ENCODE results near the gene KIRREL3.

The KIRREL3 gene

DNA sequence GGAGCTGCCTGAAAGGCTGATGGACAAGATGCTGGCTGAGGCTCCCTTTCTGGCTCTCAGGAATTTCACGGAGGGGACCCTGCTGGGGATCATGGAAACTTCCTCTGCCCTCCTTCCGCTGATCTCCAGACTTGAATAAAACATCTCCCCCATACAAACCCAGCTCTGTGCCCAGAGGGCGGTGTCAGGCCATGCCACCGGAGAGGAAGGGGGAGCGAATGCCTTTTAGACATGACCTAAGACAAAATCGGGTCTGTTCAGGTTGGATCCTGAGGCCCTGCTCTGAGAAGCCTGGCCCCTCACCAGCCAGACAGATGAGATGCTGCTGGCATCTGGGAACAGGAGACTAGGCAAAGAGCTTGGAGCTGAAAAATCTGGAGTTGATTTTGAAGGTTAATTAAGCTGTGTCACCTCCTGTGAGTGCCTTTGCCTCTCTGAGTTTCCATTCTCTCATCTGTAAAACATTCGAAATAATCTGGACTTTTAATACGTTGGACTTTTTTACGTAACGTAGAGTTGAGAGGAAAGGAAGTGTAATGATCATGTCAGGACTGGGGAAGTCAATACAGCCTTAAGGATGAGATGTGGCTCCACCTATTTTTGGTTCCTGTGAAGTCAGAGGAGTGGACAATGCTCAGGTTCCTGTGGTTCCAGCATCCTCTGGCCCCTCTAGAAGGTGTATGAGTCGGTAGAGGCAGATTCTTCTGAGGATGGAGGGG is 481.4 kb downstream of the KIRREL3 start:
- DNase-seq (ENCODE audit: extremely low read depth, insufficient read length) = no peak
- H3K27me3 ChIP-seq (replicated peaks; ENCODE audit: control insufficient read depth, insufficient read depth, low read length) = no peaks in the 10 kb centered on the region; the same call in 1 of the 2 replicates
- H3K4me3 ChIP-seq (replicated peaks; ENCODE audit: low read depth, low read length) = no peak overlapping the region
- no peaks in the 10 kb centered on the region for H3K36me3 ChIP-seq (ENCODE audit: control insufficient read depth, insufficient read depth, low read length)
- TF ChIP-seq CTCF (IDR thresholded peaks at IDR 0.05; ENCODE audit: insufficient read depth, low read length, poor library complexity, severe bottlenecking) = no peak

GRCh38 chr11:126518071-126518971 is 482.2 kb downstream of the KIRREL3 start:
- no peak for DNase-seq (ENCODE audit: extremely low read depth, insufficient read length)
- Histone ChIP-seq H3K27me3 (replicated peaks; ENCODE audit: control insufficient read depth, insufficient read depth, low read length) (peaks cover 1% of the 10 kb centered on the region; the same call in 1 of the 2 replicates), H3K36me3 (ENCODE audit: control insufficient read depth, insufficient read depth, low read length) (no peaks in the 10 kb centered on the region), H3K4me3 (replicated peaks; ENCODE audit: low read depth, low read length) (no peak overlapping the region)
- TF ChIP-seq CTCF (IDR thresholded peaks at IDR 0.05; ENCODE audit: insufficient read depth, low read length, poor library complexity, severe bottlenecking) = no peak

- DNase-seq (ENCODE audit: extremely low read depth, insufficient read length) = no peak
- no peak overlapping the region for H3K4me3 ChIP-seq (replicated peaks; ENCODE audit: low read depth, low read length)
- no peaks in the 10 kb centered on the region for H3K36me3 ChIP-seq (ENCODE audit: control insufficient read depth, insufficient read depth, low read length)
- peaks cover 1% of the 10 kb centered on the region; the same call in 1 of the 2 replicates for H3K27me3 ChIP-seq (replicated peaks; ENCODE audit: control insufficient read depth, insufficient read depth, low read length)
- TF ChIP-seq CTCF (IDR thresholded peaks at IDR 0.05; ENCODE audit: insufficient read depth, low read length, poor library complexity, severe bottlenecking) = no peak
Measured at GRCh38 chr11:126515501-126515900, 485.1 kb downstream of the KIRREL3 start.

- no peak for DNase-seq (ENCODE audit: extremely low read depth, insufficient read length)
- TF ChIP-seq CTCF (IDR thresholded peaks at IDR 0.05; ENCODE audit: insufficient read depth, low read length, poor library complexity, severe bottlenecking) = no peak
- H3K36me3 ChIP-seq (ENCODE audit: control insufficient read depth, insufficient read depth, low read length) = no peaks in the 10 kb centered on the region
- H3K27me3 ChIP-seq (replicated peaks; ENCODE audit: control insufficient read depth, insufficient read depth, low read length) = peaks cover 1% of the 10 kb centered on the region; the same call in 1 of the 2 replicates
- no peak overlapping the region for H3K4me3 ChIP-seq (replicated peaks; ENCODE audit: low read depth, low read length)
Measured at GRCh38 chr11:126514061-126514693, 486.4 kb downstream of the KIRREL3 start.

- Histone ChIP-seq H3K4me3 (replicated peaks; ENCODE audit: low read depth, low read length) (no peak overlapping the region), H3K27me3 (replicated peaks; ENCODE audit: control insufficient read depth, insufficient read depth, low read length) (peaks cover 1% of the 10 kb centered on the region; the same call in 1 of the 2 replicates), H3K36me3 (ENCODE audit: control insufficient read depth, insufficient read depth, low read length) (no peaks in the 10 kb centered on the region)
- no peak for DNase-seq (ENCODE audit: extremely low read depth, insufficient read length)
- no peak for TF ChIP-seq CTCF (IDR thresholded peaks at IDR 0.05; ENCODE audit: insufficient read depth, low read length, poor library complexity, severe bottlenecking)
Measured at GRCh38 chr11:126512741-126513715, 487.5 kb downstream of the KIRREL3 start.
